ENCODE results near the gene DGLUCY.
"Not testable (repeated sequence)": the region's sequence is repeated elsewhere in the genome, so short reads cannot be mapped to it uniquely, and the experiment has no call there.

DGLUCY gene

DNA sequence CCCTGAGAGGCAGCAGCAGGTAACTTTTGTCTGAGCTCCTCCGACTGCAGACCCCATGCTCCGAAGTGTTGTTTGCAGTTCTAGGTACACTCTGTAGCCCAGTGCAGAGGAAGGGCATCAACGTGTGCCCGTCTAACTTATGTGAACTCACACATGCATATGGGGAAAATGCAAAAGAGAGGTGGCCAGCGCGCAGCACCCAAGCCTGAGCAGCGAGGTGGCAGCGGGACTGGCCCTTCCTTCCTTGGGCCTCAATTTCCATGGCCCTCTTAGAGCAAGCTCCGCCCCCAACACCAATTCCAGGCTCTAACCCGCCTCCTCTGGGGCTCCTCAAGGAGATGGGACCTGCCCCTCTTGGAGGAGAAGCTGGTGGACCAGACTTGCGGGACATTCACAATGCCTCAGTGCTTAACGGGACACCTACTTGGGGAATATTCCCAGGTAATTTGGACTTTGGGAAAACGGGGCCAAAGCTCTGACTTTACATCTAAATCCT is 102.9 kb downstream of the DGLUCY start:
- no peak for DNase-seq

DNA sequence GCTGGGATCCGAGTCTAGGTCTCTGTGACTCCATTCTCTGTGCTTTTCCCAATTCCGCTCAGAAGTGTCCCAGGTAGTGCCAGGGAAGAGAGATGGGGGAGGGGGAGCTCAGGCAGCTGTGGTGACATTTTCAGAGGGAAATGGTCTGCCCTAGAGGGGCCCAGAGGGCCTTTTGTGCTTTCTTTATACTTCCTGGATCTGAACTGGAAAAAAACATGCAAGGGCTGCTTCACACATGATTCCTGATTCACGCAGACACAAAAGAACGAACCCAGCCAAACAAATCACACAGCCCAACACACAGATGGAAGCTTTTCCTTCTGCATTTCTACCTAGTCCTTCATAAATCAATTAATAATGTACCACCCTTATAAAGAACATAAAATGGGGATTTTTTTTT is 104.1 kb downstream of the DGLUCY start:
- no peak for DNase-seq

- DNase-seq: no peak
These were observed 105.9 kb downstream of the DGLUCY start for GRCh38 chr14:91219517-91220389.

DNA sequence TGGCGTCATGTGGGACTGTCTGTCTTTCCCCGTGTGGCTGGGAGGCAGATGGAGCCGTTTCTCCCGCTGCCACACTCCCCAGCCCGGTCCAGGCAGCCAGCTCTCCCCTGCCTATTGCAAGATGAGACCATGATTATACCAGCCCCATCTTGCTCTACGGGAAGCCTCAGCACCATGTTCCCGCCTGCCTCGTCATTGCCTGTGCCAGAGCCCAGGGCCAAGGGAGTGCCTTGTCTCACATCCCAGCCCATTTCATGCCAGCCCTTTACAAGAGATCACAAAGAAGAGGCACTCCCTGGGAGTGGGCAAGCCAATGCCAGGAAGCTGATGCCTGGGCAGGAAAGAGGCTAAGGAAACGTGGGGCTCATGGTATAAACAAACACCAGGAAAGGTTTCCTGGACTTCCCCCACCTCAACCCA is 106.7 kb downstream of the DGLUCY start:
- no peak for DNase-seq

DNA sequence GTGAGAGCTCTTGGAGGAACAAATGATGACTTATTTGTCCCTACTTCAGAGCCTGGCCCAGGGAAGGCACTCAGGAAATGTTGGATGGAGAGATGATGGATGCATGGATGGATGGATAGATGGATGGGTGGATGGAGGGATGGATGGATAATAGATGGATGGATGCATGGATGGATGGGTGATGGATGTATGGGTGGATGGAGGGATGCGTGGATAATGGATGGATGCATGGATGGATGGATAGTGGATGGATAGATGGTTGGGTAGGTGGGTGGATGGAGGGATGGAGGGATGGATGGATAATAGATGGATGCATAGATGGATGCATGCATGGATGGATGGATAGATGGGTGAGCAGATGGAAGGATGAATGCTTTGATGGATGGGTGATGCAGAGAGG is 107.4 kb downstream of the DGLUCY start:
- no peak for DNase-seq

DNA sequence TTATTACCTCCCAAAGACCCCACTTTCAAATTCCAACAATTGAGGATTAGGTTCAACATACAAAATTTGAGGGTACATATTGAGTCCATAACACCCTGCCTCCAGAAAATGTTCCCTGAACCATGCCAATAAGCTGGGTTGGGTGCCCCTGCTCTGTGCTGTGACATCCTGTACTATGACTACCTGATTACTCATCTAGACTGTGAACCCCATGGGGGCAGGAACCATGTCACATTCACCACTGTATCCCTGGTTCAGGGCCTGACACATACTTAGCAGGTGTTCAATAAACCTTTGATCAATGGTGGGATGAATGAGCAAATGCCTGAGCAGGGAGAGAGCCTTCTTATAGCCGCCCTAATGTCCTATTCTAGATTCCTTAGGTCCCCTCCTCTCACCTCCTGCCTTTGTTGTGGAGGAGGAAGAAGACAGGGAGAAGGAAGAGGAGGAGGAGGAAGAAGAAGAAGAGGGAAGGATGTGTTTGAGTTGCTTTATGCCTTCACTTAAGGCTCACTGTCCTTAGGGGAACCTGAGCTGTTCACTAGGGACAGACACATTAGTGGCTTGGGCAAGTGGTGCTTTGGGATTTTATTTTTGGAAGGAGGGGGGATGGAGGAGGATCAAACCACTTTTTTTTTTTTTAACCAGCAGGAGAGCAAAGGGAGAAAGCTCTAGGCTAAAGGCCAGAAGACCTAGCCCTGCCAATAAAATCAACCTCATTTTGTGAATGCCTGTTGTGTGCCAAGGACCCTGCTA is 109.3 kb downstream of the DGLUCY start:
- no peak for DNase-seq

GRCh38 chr14:91225025-91225424 is 111.2 kb downstream of the DGLUCY start:
- no peak for DNase-seq

GRCh38 chr14:91226360-91226759 is 112.5 kb downstream of the DGLUCY start:
- not testable (repeated sequence) for DNase-seq

DNA sequence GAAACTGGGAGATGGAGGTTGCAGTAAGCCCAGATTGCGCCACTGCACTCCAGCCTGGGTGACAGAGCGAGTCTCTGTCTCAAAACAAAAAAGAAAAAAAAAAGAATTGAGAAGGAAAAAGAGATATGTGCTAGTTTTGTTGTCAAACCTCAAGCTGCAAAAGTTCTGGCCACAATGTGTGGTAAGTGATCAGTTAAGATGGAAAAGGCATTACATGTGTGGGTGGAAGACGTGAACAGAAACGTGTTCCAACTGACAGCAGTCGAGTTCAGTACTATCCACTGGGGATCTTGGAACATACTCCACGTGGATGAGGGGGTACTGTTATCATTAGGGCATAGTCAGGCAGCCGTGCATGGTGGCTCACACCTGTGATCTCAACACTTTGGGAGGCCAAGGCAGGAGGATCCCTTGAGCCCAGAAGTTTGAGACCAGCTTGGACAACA is 113.3 kb downstream of the DGLUCY start:
- no peak for DNase-seq

DNA sequence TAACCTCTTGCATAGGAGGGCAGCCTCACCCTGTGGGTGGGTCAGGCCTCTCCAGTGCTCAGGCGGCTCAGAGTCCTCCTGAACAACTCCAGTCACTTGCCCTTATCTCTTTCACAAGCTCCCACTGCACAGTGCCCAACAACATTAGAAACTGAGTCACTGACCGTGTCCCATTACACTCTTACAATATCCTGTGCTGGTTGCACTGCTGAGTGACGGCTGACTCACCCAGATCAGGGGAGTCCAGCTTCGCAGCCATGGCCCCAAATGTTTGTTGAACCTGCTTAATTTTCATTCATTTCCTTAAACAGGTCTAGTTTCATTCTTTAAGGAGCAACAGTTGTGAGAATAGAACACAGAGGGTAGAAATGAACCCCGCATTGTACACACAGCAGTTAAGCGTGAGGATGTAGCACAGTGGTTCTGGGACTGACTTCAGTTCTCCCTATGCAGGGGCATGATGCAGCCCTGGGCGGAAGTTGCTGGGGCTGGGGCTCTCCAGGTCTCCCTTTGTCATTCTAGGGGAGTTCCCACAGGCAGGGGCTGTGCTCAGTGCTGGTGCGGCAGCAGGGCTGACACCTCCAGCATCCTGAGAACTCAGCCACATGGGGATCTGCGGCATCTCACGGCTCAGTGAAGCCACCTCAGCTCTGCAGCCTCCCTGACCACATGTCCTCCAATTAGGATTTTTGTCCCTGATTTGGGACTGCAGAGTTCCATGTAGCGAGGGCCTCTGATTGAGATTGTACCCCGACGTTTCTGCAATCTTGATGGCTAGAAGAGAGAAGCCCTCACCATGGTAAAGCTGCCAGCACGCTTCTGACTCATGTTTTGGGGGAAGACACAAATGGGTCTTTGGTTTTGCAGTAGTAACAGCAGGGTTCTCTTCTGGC is 114.5 kb downstream of the DGLUCY start:
- DNase-seq: no peak

DNA sequence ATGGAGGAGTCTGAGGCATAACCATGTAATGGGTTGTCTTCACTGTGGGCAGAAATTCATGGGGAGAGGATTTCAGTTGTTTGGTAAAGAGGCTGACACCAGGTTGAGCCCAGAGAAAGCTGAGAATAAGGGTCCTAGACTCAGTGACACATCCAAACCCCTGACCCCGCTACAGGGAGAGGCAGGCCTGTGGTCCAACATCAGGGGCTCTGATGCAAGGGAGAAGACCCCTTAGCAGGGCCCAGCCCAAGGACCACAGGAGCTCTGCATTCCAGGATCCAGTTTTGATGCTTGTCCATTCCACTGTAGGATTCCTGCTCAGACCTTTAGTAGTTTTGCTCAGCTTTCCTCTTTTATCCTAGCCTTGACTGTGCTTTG is 115.1 kb downstream of the DGLUCY start:
- no peak for DNase-seq

DNA sequence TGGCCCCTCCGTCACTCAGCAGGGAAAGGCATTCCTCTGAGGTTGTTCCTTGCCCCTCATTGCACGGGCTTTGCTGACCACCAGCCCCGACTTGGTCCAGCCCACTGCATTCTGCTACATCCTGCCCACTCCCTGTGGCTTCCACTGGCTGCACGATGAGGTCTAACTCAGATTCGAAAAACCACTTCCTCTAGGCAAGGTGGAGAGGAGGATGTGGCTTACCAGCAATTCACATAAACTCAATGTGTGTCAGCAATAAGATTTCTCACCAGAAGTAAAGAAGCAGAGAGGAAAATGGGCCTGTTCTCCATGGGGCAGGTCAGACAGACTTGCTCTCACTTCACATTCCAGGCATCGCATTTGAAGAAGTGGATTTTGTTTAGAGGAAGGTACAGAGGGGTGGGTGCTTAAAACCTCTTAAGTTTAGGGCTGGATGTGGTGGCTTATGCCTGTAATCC is 115.9 kb downstream of the DGLUCY start:
- no peak for DNase-seq

DNA sequence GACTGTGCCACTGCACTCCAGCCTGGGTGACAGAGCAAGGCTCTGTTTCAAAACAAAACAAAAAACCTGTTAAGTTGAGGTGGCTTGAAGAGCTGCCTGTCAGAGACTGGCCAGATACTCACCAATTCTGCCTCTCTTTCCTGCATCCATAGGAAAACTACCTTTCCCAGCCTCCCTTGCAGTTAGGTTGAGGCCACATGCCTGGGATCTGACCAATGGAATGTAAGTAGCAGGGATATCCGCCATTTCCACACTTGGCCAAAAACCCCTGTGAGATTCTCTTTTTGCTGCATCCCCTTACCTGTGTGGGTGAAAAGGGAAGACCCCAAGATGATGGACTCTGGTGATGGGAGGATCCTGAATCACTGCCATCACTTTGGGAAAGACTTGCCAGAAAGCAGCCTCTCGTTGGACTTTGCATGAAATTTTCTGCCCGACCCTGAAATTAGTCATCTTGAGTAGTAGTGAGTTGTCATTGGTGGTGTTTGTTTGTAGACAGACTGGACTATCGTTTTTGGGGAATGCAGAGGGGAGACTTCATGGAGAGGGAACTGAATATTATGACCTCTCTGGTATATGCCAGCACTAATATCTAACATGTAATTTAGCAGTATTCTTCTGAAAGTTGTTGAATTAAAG is 116.6 kb downstream of the DGLUCY start:
- no peak for DNase-seq

DNA sequence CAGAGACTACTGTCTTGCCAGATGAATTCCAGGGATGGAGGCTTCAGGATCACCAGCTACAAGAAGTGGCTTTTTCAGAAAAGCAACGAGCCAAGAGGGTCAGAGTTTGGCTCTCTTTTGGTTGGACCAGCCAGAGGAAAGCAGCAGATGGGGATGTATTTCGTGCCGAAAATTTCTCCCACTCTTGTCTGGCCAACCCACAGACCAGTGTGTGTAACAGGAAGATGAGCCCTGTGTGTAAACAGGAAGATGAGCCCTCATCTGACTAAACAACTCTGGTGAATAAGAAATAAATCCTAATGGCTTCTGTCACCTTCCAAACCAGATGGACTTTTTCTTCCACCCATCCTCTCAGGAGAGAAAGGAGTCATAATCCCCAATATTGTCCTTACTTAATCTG is 117.6 kb downstream of the DGLUCY start:
- no peak for DNase-seq

GRCh38 chr14:91232052-91232451 is 118.2 kb downstream of the DGLUCY start:
- no peak for DNase-seq

DNA sequence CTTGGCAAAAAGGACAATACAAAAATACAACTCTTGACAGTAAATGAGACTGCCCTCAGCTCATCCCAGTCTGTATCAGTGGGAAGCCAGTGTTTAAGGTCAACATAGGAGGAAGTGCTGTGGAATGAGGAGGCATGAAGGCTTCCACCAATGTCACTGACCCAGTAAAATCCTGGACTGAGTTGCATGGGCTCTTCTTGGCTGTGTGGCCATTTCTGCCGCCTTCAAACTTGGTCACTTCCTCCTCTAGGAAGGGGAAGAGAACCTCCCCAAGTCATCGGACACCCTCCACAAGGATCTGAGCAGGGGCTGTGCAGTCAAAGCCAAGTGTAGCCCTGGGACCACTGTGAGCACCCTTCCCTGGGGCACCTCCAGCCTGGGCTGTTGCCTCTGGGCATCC is 118.7 kb downstream of the DGLUCY start:
- DNase-seq: no peak

GRCh38 chr14:91233936-91234790 is 120.3 kb downstream of the DGLUCY start:
- no peak for DNase-seq

GRCh38 chr14:91234791-91235114 is 120.9 kb downstream of the DGLUCY start:
- no peak for DNase-seq

GRCh38 chr14:91235841-91236240 is 122.0 kb downstream of the DGLUCY start:
- DNase-seq: no peak

GRCh38 chr14:91237219-91237618 is 123.3 kb downstream of the DGLUCY start:
- no peak for DNase-seq

DNA sequence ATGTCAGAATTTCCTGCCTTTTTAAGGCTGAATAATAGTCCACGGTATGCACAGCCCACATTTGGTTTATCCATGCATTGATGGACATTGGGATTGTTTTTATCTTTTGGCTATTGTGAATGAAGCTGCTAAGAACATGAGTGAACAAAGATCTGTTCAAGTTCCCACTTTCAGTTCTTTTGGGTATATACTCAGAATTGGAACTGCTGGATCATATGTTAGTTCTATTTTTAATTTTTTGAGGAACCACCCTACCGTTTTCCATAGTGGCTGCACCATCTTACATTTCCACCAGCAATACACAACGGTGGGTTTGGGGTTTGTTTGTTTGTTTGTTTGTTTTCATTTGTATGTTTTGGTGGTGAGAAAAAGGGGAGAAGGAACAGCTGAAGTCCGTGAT is 124.2 kb downstream of the DGLUCY start:
- no peak for DNase-seq

- DNase-seq: no peak
These were observed 124.8 kb downstream of the DGLUCY start for GRCh38 chr14:91238661-91239060.
